HepG2 (cell line): ENCODE results near the gene PLPP3. TPM values are rescaled to one million over a fixed set of nuclear protein-coding genes. Genes with fewer than 3 reads are reported as not detected.

ENCODE experiments used
- ETS1 ChIP-seq: sonication (generic); formaldehyde crosslinking; IDR thresholded peaks from 2 replicates; pipeline ENCODE4 v1.4.0; 2020; ENCODE audit warnings: missing genetic modification reagents
- FOXP1 ChIP-seq, 2 experiments: fragments of 450-650 bp in 1 of 2; IDR thresholded peaks; 2 replicates each; pipeline ENCODE4 v1.6.1; 2017 to 2018; ENCODE audit warnings: antibody characterized with exemption in 1 of 2
- GLI4 ChIP-seq: sonication (generic); formaldehyde crosslinking; IDR thresholded peaks from 2 replicates; pipeline ENCODE4 v1.5.1; 2020; ENCODE audit warnings: missing genetic modification reagents, mild to moderate bottlenecking, moderate library complexity, borderline replicate concordance
- HBP1 ChIP-seq: IDR thresholded peaks from 2 replicates; pipeline ENCODE4 v1.6.1; 2016; ENCODE audit warnings: low read depth, control low read depth
- MXD1 ChIP-seq: sonication (generic); formaldehyde crosslinking; IDR thresholded peaks from 2 replicates; pipeline ENCODE4 v1.4.0; 2020; ENCODE audit warnings: mild to moderate bottlenecking, missing genetic modification reagents
- NFAT5 ChIP-seq: sonication (generic); formaldehyde crosslinking; IDR thresholded peaks from 2 replicates; pipeline ENCODE4 v1.4.0; 2020; ENCODE audit warnings: missing genetic modification reagents
- SMYD3 ChIP-seq: sonication (generic); formaldehyde crosslinking; IDR thresholded peaks from 2 replicates; pipeline ENCODE4 v1.8.1; 2023; ENCODE audit warnings: mild to moderate bottlenecking, missing genetic modification reagents
- TEAD3 ChIP-seq: optimal IDR thresholded peaks from 2 replicates; pipeline ENCODE3; 2016; ENCODE audit warnings: borderline replicate concordance
- THAP11 ChIP-seq: IDR thresholded peaks from 2 replicates; pipeline ENCODE4 v1.6.1; 2016; ENCODE audit warnings: missing biosample characterization, missing genetic modification reagents
- U2AF1 ChIP-seq: fragments of 200-400 bp; formaldehyde crosslinking; optimal IDR thresholded peaks from 2 replicates; pipeline ENCODE3; 2017; ENCODE audit warnings: mild to moderate bottlenecking, low read depth, low read length
- ZBTB49 ChIP-seq: sonication (generic); formaldehyde crosslinking; IDR thresholded peaks from 2 replicates; pipeline ENCODE4 v1.4.0; 2020; ENCODE audit warnings: missing genetic modification reagents, borderline replicate concordance
- ZFP41 ChIP-seq: sonication (generic); formaldehyde crosslinking; IDR thresholded peaks from 2 replicates; pipeline ENCODE4 v1.4.0; 2020; ENCODE audit warnings: mild to moderate bottlenecking, missing genetic modification reagents, borderline replicate concordance
- ZNF354B ChIP-seq: sonication (generic); formaldehyde crosslinking; IDR thresholded peaks from 2 replicates; pipeline ENCODE4 v1.8.0; 2022; ENCODE audit warnings: mild to moderate bottlenecking, missing genetic modification reagents
- polyA plus RNA-seq, 8 experiments: library from polyadenylated mRNA; depleted of rRNA in 3 of 8; stranded (reverse) in 7 of 8; unstranded in 1 of 8; fragments of >200 nt; fragmentation: Illumina TruSeq in 4 of 8; extraction: Trizol in 4 of 8; gene quantifications; 2 replicates each; pipeline versions ENCODE4 v1.2.1 to v1.2.3, GENCODE V29; 2011 to 2016; ENCODE audit warnings: low read depth in 4 of 8, missing spikeins in 1 of 8, mixed read lengths in 1 of 8; ENCODE audit not compliant: insufficient read depth in 1 of 8
- total RNA-seq, 5 experiments: library from RNA; depleted of rRNA; stranded (reverse); fragments of >200 nt; fragmentation: Illumina TruSeq; extraction: Trizol; gene quantifications; 2 replicates each; pipeline ENCODE4 v1.2.3, GENCODE V29; 2016; ENCODE audit warnings: low read depth in 1 of 5
- TF ChIP-seq, protein P1 (sequence below): IDR thresholded peaks from 2 replicates; pipeline ENCODE4 v1.4.0; 2020; ENCODE audit warnings: mild to moderate bottlenecking, missing genetic modification reagents

The PLPP3 gene
- total and polyA plus RNA-seq, 2 of the 13 experiments (the other 11 are each of a cell fraction or from before 2014, with no cell fraction given) = 49.7 to 65.8 TPM

DNA sequence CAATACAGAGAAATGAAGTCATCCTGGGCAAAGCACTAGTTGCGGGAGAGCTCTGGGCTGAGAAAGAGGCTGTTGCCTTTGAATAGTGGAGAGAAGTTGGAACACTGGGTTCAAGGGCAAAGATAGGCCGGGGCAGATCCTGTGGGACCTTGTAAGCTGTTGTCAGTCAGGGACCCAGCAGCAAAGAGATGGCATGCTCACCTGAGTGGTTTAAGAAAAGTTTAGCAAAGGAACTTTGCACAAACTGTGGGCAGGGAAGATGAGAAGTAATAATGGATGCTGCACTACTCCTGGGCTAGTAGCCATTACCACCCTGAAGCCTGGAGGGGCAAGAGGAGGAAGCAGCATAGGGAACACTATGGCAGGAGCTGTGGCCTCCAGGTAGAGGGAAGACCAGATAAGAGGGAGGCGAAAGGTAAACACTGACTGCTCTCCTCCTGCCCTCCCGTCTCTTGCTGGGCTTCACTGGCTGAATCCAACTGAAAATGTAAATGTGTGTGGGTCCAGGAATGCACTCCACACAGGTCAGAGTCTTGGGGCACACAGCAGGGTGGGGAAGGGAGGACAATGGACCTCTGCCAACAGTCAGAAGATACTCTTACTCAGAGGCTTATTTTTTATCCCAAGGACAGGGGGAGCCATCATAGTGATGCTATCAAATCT is 129.2 kb downstream of the PLPP3 start (continued):
- TF ChIP-seq MXD1 (CRISPR knock-in tag) = no peak
- peak; percentile 82 for TF ChIP-seq TEAD3
- no peak for TF ChIP-seq NFAT5 (CRISPR knock-in tag)
- no peak for TF ChIP-seq ETS1 (CRISPR knock-in tag)
- TF ChIP-seq SMYD3 (CRISPR knock-in tag) = no peak
- no peak for TF ChIP-seq ZBTB49 (CRISPR knock-in tag)
- no peak for TF ChIP-seq U2AF1
- TF ChIP-seq THAP11 = no peak
- no peak for TF ChIP-seq GLI4 (CRISPR knock-in tag)
- no peak for TF ChIP-seq ZFP41 (CRISPR knock-in tag)
- no peak for TF ChIP-seq FOXP1 (IDR thresholded peaks at IDR 0.05)
- peak; percentile 37; the same call in 1 of the 2 replicates for TF ChIP-seq FOXP1 (CRISPR knock-in tag; IDR thresholded peaks at IDR 0.05)
- TF ChIP-seq HBP1 = no peak
- TF ChIP-seq, protein P1, sequence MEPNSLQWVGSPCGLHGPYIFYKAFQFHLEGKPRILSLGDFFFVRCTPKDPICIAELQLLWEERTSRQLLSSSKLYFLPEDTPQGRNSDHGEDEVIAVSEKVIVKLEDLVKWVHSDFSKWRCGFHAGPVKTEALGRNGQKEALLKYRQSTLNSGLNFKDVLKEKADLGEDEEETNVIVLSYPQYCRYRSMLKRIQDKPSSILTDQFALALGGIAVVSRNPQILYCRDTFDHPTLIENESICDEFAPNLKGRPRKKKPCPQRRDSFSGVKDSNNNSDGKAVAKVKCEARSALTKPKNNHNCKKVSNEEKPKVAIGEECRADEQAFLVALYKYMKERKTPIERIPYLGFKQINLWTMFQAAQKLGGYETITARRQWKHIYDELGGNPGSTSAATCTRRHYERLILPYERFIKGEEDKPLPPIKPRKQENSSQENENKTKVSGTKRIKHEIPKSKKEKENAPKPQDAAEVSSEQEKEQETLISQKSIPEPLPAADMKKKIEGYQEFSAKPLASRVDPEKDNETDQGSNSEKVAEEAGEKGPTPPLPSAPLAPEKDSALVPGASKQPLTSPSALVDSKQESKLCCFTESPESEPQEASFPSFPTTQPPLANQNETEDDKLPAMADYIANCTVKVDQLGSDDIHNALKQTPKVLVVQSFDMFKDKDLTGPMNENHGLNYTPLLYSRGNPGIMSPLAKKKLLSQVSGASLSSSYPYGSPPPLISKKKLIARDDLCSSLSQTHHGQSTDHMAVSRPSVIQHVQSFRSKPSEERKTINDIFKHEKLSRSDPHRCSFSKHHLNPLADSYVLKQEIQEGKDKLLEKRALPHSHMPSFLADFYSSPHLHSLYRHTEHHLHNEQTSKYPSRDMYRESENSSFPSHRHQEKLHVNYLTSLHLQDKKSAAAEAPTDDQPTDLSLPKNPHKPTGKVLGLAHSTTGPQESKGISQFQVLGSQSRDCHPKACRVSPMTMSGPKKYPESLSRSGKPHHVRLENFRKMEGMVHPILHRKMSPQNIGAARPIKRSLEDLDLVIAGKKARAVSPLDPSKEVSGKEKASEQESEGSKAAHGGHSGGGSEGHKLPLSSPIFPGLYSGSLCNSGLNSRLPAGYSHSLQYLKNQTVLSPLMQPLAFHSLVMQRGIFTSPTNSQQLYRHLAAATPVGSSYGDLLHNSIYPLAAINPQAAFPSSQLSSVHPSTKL (CRISPR knock-in tag) = peak; percentile 11; the same call in 1 of the 2 replicates
- TF ChIP-seq ZNF354B (CRISPR knock-in tag) = no peak
